SK-N-SH (cell line): ENCODE measurements around the gene KRT36. TPM values are rescaled to one million over a fixed set of nuclear protein-coding genes. Genes with fewer than 3 reads are reported as not detected.

Experiments
- CTCF ChIA-PET: fragments of 300-600, 350-600 bp; formaldehyde crosslinking; extraction: SDS; loops from one replicate; lab custom pipeline; 2021; lab: Yijun Ruan, JAX
- POLR2A ChIA-PET: fragments of 350-600 bp; sonication (Branson Sonifier 250); formaldehyde crosslinking; extraction: SDS; loops from one replicate; lab custom pipeline; 2020; ENCODE audit warnings: antibody characterized with exemption, inconsistent platforms; lab: Yijun Ruan, JAX
- DNase-seq: peaks from one replicate; pipeline ENCODE4 v3.0.0; 2012
- H2AFZ ChIP-seq: fragments of 200-600 bp; sonication (generic); 2 replicates; pipeline ENCODE4 v1.8.1; 2016; ENCODE audit warnings: antibody characterized with exemption, mild to moderate bottlenecking, low read depth
- H3F3A ChIP-seq: fragments of 200-600 bp; sonication (generic); replicated peaks from 2 replicates; pipeline ENCODE3; 2016; ENCODE audit warnings: antibody characterized with exemption, mild to moderate bottlenecking; ENCODE audit not compliant: insufficient read depth
- H3K27ac ChIP-seq, 2 experiments: fragments of 200-500 bp in 1 of 2; fragments of 200-600 bp in 1 of 2; sonication (Bioruptor generic) in 1 of 2; sonication (generic), shearing (Covaris generic) in 1 of 2; 2 replicates each; pipeline versions ENCODE4 v1.5.1 to v1.6.1; 2014 to 2016; ENCODE audit warnings: low read depth in 2 of 2, inconsistent platforms in 1 of 2, low read length in 1 of 2, mild to moderate bottlenecking in 1 of 2, mixed read lengths in 1 of 2
- H3K27me3 ChIP-seq: fragments of 200-600 bp; sonication (generic), shearing (Covaris generic); 2 replicates; pipeline ENCODE4 v1.6.1; 2016; ENCODE audit warnings: mixed run types; ENCODE audit not compliant: insufficient read depth
- H3K36me3 ChIP-seq, 2 experiments: fragments of 200-500 bp in 1 of 2; fragments of 200-600 bp in 1 of 2; sonication (Bioruptor generic) in 1 of 2; sonication (generic) in 1 of 2; replicated peaks in 1 of 2; 2 replicates each; pipeline versions ENCODE3 to v1.5.1; 2014 to 2016; ENCODE audit warnings: low read length in 1 of 2, mild to moderate bottlenecking in 1 of 2; ENCODE audit not compliant: insufficient read depth in 2 of 2, control insufficient read depth in 1 of 2
- H3K4me1 ChIP-seq, 2 experiments: fragments of 200-500 bp in 1 of 2; fragments of 200-600 bp in 1 of 2; sonication (Bioruptor generic) in 1 of 2; sonication (generic), shearing (Covaris generic) in 1 of 2; 2 replicates each; pipeline versions ENCODE4 v1.5.1 to v1.6.1; 2014 to 2016; ENCODE audit warnings: low read depth in 1 of 2, low read length in 1 of 2, mixed run types in 1 of 2; ENCODE audit not compliant: insufficient read depth in 2 of 2, control insufficient read depth in 1 of 2
- H3K4me2 ChIP-seq: fragments of 200-600 bp; sonication (generic), shearing (Covaris generic); 2 replicates; pipeline ENCODE4 v1.6.1; 2017; ENCODE audit warnings: mixed run types
- H3K4me3 ChIP-seq, 2 experiments: fragments of 200-500 bp in 1 of 2; fragments of 200-600 bp in 1 of 2; sonication (Bioruptor generic) in 1 of 2; sonication (generic), shearing (Covaris generic) in 1 of 2; 2 replicates each; pipeline versions ENCODE4 v1.5.1 to v1.8.1; 2014 to 2016; ENCODE audit warnings: low read depth in 2 of 2, inconsistent platforms in 1 of 2, low read length in 1 of 2, mild to moderate bottlenecking in 1 of 2, mixed read lengths in 1 of 2, moderate library complexity in 1 of 2
- H3K79me2 ChIP-seq: fragments of 200-600 bp; sonication (generic); 2 replicates; pipeline ENCODE4 v1.8.1; 2017; ENCODE audit warnings: mild to moderate bottlenecking; ENCODE audit not compliant: insufficient read depth
- H3K9ac ChIP-seq: fragments of 200-600 bp; sonication (generic); 2 replicates; pipeline ENCODE4 v1.6.1; 2017; ENCODE audit warnings: mixed run types
- H3K9me2 ChIP-seq: fragments of 200-600 bp; sonication (generic); 2 replicates; pipeline ENCODE4 v1.6.1; 2017; ENCODE audit warnings: mixed run types
- H3K9me3 ChIP-seq: fragments of 200-600 bp; sonication (generic); 2 replicates; pipeline ENCODE4 v1.6.1; 2017; ENCODE audit warnings: mixed run types, mild to moderate bottlenecking, moderate library complexity
- H4K20me1 ChIP-seq: fragments of 200-600 bp; sonication (generic); 2 replicates; pipeline ENCODE4 v1.6.1; 2017; ENCODE audit warnings: mild to moderate bottlenecking, mixed run types; ENCODE audit not compliant: insufficient read depth
- CTCF ChIP-seq: fragments of 200-600 bp; sonication (generic); IDR thresholded peaks from 2 replicates; pipeline ENCODE4 v1.6.1; 2017; ENCODE audit warnings: antibody characterized with exemption, mild to moderate bottlenecking, moderate library complexity
- ELF1 ChIP-seq: IDR thresholded peaks from 2 replicates; pipeline ENCODE4 v1.4.0; 2012
- FOXM1 ChIP-seq: IDR thresholded peaks from 2 replicates; pipeline ENCODE4 v1.4.0; 2012; ENCODE audit warnings: low read depth, mild to moderate bottlenecking
- GABPA ChIP-seq: IDR thresholded peaks from 2 replicates; pipeline ENCODE4 v1.4.0; 2012; ENCODE audit warnings: low read depth, mild to moderate bottlenecking
- GATA2 ChIP-seq: sonication (generic); formaldehyde crosslinking; IDR thresholded peaks from 2 replicates; pipeline ENCODE4 v1.5.0; 2020; ENCODE audit warnings: mild to moderate bottlenecking, missing genetic modification reagents
- JUND ChIP-seq: IDR thresholded peaks from 2 replicates; pipeline ENCODE4 v1.4.0; 2012
- MEF2A ChIP-seq: IDR thresholded peaks from 2 replicates; pipeline ENCODE4 v1.4.0; 2012; ENCODE audit warnings: low read depth, borderline replicate concordance
- MXI1 ChIP-seq: IDR thresholded peaks from 2 replicates; pipeline ENCODE4 v1.6.1; 2012; ENCODE audit warnings: mild to moderate bottlenecking, low read depth, low read length, improper control_type of control experiment
- RAD21 ChIP-seq: IDR thresholded peaks from 2 replicates; pipeline ENCODE4 v1.6.1; 2012; ENCODE audit warnings: mild to moderate bottlenecking, low read length
- REST ChIP-seq: IDR thresholded peaks from 2 replicates; pipeline ENCODE4 v1.6.1; 2012; ENCODE audit warnings: mild to moderate bottlenecking, low read depth, low read length, moderate library complexity
- SIN3A ChIP-seq: IDR thresholded peaks from 2 replicates; pipeline ENCODE4 v1.6.1; 2012; ENCODE audit warnings: low read depth, mild to moderate bottlenecking, low read length, moderate library complexity, borderline replicate concordance
- SMC3 ChIP-seq: IDR thresholded peaks from 2 replicates; pipeline ENCODE4 v1.6.1; 2012; ENCODE audit warnings: low read depth, low read length, improper control_type of control experiment
- YY1 ChIP-seq: IDR thresholded peaks from 2 replicates; pipeline ENCODE4 v1.4.0; 2012; ENCODE audit warnings: low read depth, mild to moderate bottlenecking
- WGBS: methylation state at CpG from one replicate; pipeline ENCODE4 v1.1.6; 2017; ENCODE audit warnings: low lambda C conversion rate; 5-methylcytosine and 5-hydroxymethylcytosine counted together
- polyA plus RNA-seq, 3 experiments: library from polyadenylated mRNA; depleted of rRNA; stranded (reverse); fragments of >200 nt; gene quantifications; 2 replicates each; pipeline ENCODE4 v1.2.3, GENCODE V29; 2012
- TF ChIP-seq, protein P1 (sequence below): IDR thresholded peaks from 2 replicates; pipeline ENCODE4 v1.4.0; 2012; ENCODE audit warnings: low read depth
- TF ChIP-seq, protein P2 (sequence below): IDR thresholded peaks from 2 replicates; pipeline ENCODE4 v1.4.0; 2012; ENCODE audit warnings: low read depth, borderline replicate concordance

KRT36 gene
- polyA plus RNA-seq, 1 of the 3 experiments (the other 2 are of a cell fraction) = not detected

- H4K20me1 ChIP-seq = no peaks in the 10 kb centered on the region
- H3K4me2 ChIP-seq = no peak overlapping the region
- H3K79me2 ChIP-seq = no peaks in the 10 kb centered on the region
- CTCF ChIA-PET = interaction anchor here (0.8 to 5.4 kb wide), 7 partner anchors 8 to 125 kb away, joined by 3 to 76 read pairs (median 4); partner anchors contain the start of gene KRT19
- 95% methylated on average over 7 of the region's 7 CpGs for WGBS
- H3K4me3 ChIP-seq = no peak overlapping the region
- peaks cover 17 to 37% of the 10 kb centered on the region in 2 experiments; a peak in 3 of 4 replicates for H3K4me1 ChIP-seq
- POLR2A ChIA-PET = no interaction called here
- H3F3A ChIP-seq = peaks cover 24% of the 10 kb centered on the region
- H3K9me2 ChIP-seq = no peaks in the 10 kb centered on the region
- no peaks in the 10 kb centered on the region for H3K36me3 ChIP-seq
- DNase-seq = no peak
- H3K27ac ChIP-seq = peak overlapping the region in 1 of 2 experiments; percentile 77; a peak in 2 of 4 replicates
- no peak for TF ChIP-seq GABPA
- no peak for TF ChIP-seq FOXM1
- TF ChIP-seq GATA2 (CRISPR knock-in tag) = no peak
- no peak for TF ChIP-seq JUND
- TF ChIP-seq, protein P1, sequence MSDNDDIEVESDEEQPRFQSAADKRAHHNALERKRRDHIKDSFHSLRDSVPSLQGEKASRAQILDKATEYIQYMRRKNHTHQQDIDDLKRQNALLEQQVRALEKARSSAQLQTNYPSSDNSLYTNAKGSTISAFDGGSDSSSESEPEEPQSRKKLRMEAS = no peak
- no peak for TF ChIP-seq REST
- TF ChIP-seq MEF2A = no peak
- no peak for TF ChIP-seq MXI1
- TF ChIP-seq RAD21 = no peak
- TF ChIP-seq SMC3 = no peak
- no peaks in the 10 kb centered on the region for H3K27me3 ChIP-seq
- no peaks in the 10 kb centered on the region for H3K9me3 ChIP-seq
- H2AFZ ChIP-seq = no peak overlapping the region
- no peak overlapping the region for H3K9ac ChIP-seq
Observed at GRCh38 chr17:41537614-41537954, 47.9 kb upstream of the KRT36 start.

DNA sequence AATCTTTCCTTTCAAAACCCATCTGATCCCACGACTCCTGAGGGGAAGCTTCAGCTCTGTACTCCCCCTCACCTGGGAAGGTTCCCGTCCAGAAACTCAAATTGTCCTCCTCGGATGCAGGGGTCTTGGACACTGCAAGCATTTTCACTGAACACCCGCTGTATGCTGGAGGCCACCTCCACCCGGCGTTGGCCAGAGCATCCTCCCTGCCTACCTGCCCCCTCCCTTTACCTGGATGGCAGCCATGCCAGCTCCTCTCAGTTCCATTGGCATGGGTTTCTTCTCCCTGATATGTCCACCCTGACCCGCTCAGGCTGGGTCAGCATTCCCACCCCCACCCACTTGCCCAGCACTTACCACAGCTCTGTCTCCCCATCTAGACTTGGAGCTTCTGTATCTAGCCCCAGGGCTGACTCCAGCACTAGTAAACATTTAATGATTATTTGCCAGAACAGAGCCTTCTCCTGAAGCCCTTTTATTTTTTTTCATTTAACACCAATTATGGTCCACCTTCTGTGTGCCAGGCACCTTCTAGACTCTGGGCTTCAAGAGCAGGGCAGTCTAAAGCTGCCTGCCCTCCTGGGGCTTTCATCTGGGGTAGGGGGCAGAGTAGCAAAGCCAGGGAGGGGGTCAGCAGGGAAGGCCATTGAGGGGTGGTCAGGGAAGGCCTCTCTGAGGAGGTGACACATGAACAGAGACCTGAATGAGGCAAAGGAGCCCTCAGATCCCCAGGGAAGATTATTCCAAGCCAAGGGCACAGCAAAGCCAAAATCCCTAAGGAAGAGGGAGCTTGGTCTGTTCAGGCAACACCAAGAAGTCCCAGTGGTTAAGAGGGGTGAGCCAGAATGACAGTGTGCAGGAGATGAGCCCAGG, 47.3 kb upstream of the KRT36 start:
- peaks cover 18% of the 10 kb centered on the region for H3F3A ChIP-seq
- POLR2A ChIA-PET = no interaction called here
- H3K9me2 ChIP-seq = no peaks in the 10 kb centered on the region
- DNase-seq = no peak
- H2AFZ ChIP-seq = no peak overlapping the region
- H3K4me3 ChIP-seq = no peak overlapping the region
- peak overlapping the region in 1 of 2 experiments; percentile 7; a peak in 1 of 4 replicates for H3K27ac ChIP-seq
- H3K9ac ChIP-seq = no peak overlapping the region
- CTCF ChIA-PET = interaction anchor here (0.8 to 5.4 kb wide), 7 partner anchors 7 to 126 kb away, joined by 3 to 76 read pairs (median 4); partner anchors contain the start of genes KRT15 and KRT19
- H4K20me1 ChIP-seq = no peaks in the 10 kb centered on the region
- WGBS = 100% methylated on average over 2 of the region's 7 CpGs
- no peaks in the 10 kb centered on the region for H3K36me3 ChIP-seq
- H3K4me2 ChIP-seq = no peak overlapping the region
- peaks cover 17 to 43% of the 10 kb centered on the region in 2 experiments; a peak in 3 of 4 replicates for H3K4me1 ChIP-seq
- H3K79me2 ChIP-seq = no peaks in the 10 kb centered on the region
- TF ChIP-seq YY1 (no peak), ELF1 (no peak), MEF2A (no peak), SIN3A (no peak), CTCF (no peak), GABPA (no peak)
- TF ChIP-seq, protein P2, sequence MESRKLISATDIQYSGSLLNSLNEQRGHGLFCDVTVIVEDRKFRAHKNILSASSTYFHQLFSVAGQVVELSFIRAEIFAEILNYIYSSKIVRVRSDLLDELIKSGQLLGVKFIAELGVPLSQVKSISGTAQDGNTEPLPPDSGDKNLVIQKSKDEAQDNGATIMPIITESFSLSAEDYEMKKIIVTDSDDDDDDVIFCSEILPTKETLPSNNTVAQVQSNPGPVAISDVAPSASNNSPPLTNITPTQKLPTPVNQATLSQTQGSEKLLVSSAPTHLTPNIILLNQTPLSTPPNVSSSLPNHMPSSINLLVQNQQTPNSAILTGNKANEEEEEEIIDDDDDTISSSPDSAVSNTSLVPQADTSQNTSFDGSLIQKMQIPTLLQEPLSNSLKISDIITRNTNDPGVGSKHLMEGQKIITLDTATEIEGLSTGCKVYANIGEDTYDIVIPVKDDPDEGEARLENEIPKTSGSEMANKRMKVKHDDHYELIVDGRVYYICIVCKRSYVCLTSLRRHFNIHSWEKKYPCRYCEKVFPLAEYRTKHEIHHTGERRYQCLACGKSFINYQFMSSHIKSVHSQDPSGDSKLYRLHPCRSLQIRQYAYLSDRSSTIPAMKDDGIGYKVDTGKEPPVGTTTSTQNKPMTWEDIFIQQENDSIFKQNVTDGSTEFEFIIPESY = no peak
- H3K27me3 ChIP-seq = no peaks in the 10 kb centered on the region
- no peaks in the 10 kb centered on the region for H3K9me3 ChIP-seq
